Mesenchymal stem cell (in vitro differentiated cells and primary cell): ENCODE results near the gene ADAM12.

Experiments
- DNase-seq: peaks from one replicate; pipeline ENCODE4 v3.0.0-alpha.2; 2013
- H2AFZ ChIP-seq: one replicate; pipeline ENCODE4 v1.6.1; 2013; ENCODE audit warnings: low read depth, mild to moderate bottlenecking, control low read depth, inconsistent platforms, low read length, moderate library complexity
- H2AK5ac ChIP-seq: 2 replicates; pipeline ENCODE4 v1.6.1; 2013; ENCODE audit warnings: low read length, moderate library complexity, mild to moderate bottlenecking, inconsistent platforms; ENCODE audit not compliant: severe bottlenecking
- H2BK120ac ChIP-seq: one replicate; pipeline ENCODE4 v1.6.1; 2013; ENCODE audit warnings: low read depth, mild to moderate bottlenecking, inconsistent platforms, low read length, moderate library complexity
- H2BK12ac ChIP-seq, 2 experiments: one replicate each; pipeline ENCODE4 v1.6.1; 2013; ENCODE audit warnings: inconsistent platforms in 2 of 2, low read length in 2 of 2, mild to moderate bottlenecking in 2 of 2, moderate library complexity in 2 of 2, control low read depth in 1 of 2
- H2BK15ac ChIP-seq: one replicate; pipeline ENCODE4 v1.6.1; 2013; ENCODE audit warnings: mild to moderate bottlenecking, low read depth, inconsistent platforms; ENCODE audit not compliant: poor library complexity, severe bottlenecking
- H2BK5ac ChIP-seq: 2 replicates; pipeline ENCODE4 v1.6.1; 2013; ENCODE audit warnings: low read depth, mild to moderate bottlenecking, low read length, control low read depth, inconsistent platforms; ENCODE audit not compliant: poor library complexity, severe bottlenecking
- H3K14ac ChIP-seq, 2 experiments: one replicate each; pipeline ENCODE4 v1.6.1; 2013; ENCODE audit warnings: inconsistent platforms in 2 of 2, low read length in 2 of 2, control low read depth in 1 of 2, mild to moderate bottlenecking in 1 of 2, moderate library complexity in 1 of 2
- H3K18ac ChIP-seq, 2 experiments: one replicate each; pipeline ENCODE4 v1.6.1; 2013; ENCODE audit warnings: inconsistent platforms in 2 of 2, low read length in 2 of 2, control low read depth in 1 of 2, low read depth in 1 of 2, mild to moderate bottlenecking in 1 of 2
- H3K23ac ChIP-seq, 2 experiments: one replicate each; pipeline ENCODE4 v1.6.1; 2013; ENCODE audit warnings: inconsistent platforms in 2 of 2, low read length in 2 of 2, mild to moderate bottlenecking in 2 of 2, moderate library complexity in 2 of 2, control low read depth in 1 of 2
- H3K27ac ChIP-seq: 2 replicates; pipeline ENCODE4 v1.5.1; 2013; ENCODE audit warnings: mild to moderate bottlenecking, moderate library complexity, low read length, control low read depth, inconsistent platforms; ENCODE audit not compliant: poor library complexity, severe bottlenecking
- H3K27me3 ChIP-seq, 2 experiments: 2 replicates each; pipeline versions ENCODE4 v1.6.1 to v1.7.0; 2013; ENCODE audit warnings: low read length in 2 of 2, mild to moderate bottlenecking in 2 of 2, moderate library complexity in 2 of 2, control low read depth in 1 of 2, inconsistent platforms in 1 of 2; ENCODE audit not compliant: control insufficient read depth in 1 of 2, insufficient read depth in 1 of 2
- H3K36me3 ChIP-seq, 2 experiments: 2 replicates each; pipeline versions ENCODE4 v1.6.1 to v1.7.0; 2013; ENCODE audit warnings: low read length in 2 of 2, control low read depth in 1 of 2, inconsistent platforms in 1 of 2, low read depth in 1 of 2, mild to moderate bottlenecking in 1 of 2; ENCODE audit not compliant: insufficient read depth in 2 of 2, control insufficient read depth in 1 of 2
- H3K4ac ChIP-seq, 2 experiments: one replicate each; pipeline ENCODE4 v1.6.1; 2013; ENCODE audit warnings: inconsistent platforms in 2 of 2, low read length in 2 of 2, mild to moderate bottlenecking in 2 of 2, moderate library complexity in 2 of 2, control low read depth in 1 of 2, low read depth in 1 of 2
- H3K4me1 ChIP-seq: 2 replicates; pipeline ENCODE4 v1.6.1; 2013; ENCODE audit warnings: low read depth, low read length, control low read depth; ENCODE audit not compliant: control insufficient read depth, insufficient read depth
- H3K4me2 ChIP-seq: 2 replicates; pipeline ENCODE4 v1.6.1; 2013; ENCODE audit warnings: low read length, mild to moderate bottlenecking, inconsistent platforms; ENCODE audit not compliant: poor library complexity, severe bottlenecking
- H3K4me3 ChIP-seq, 2 experiments: 2 replicates each; pipeline versions ENCODE4 v1.5.1 to v1.7.0; 2013; ENCODE audit warnings: low read length in 2 of 2, mild to moderate bottlenecking in 2 of 2, control low read depth in 1 of 2, low read depth in 1 of 2; ENCODE audit not compliant: insufficient read depth in 1 of 2
- H3K79me1 ChIP-seq: replicated peaks from 2 replicates; pipeline ENCODE4 v1.6.1; 2013; ENCODE audit warnings: mild to moderate bottlenecking, control low read depth, low read length, inconsistent platforms; ENCODE audit not compliant: poor library complexity, severe bottlenecking
- H3K9ac ChIP-seq: 2 replicates; pipeline ENCODE4 v1.7.0; 2013; ENCODE audit warnings: mild to moderate bottlenecking, low read length, moderate library complexity
- H3K9me3 ChIP-seq: 2 replicates; pipeline ENCODE4 v1.7.0; 2013; ENCODE audit warnings: mild to moderate bottlenecking, low read length; ENCODE audit not compliant: control insufficient read depth
- H4K8ac ChIP-seq: one replicate; pipeline ENCODE4 v1.6.1; 2013; ENCODE audit warnings: inconsistent platforms, mild to moderate bottlenecking, low read length, moderate library complexity
- H4K91ac ChIP-seq: one replicate; pipeline ENCODE4 v1.6.1; 2013; ENCODE audit warnings: mild to moderate bottlenecking, low read length, inconsistent platforms
- WGBS: methylation state at CpG from one replicate; pipeline ENCODE4 v1.1.7; 2013; ENCODE audit warnings: mixed read lengths; 5-methylcytosine and 5-hydroxymethylcytosine counted together

The ADAM12 gene

GRCh38 chr10:126369125-126369710 is 19.1 kb downstream of the ADAM12 start:
- Histone ChIP-seq H3K79me1 (peaks cover 27% of the 10 kb centered on the region), H3K27me3 (no peaks in the 10 kb centered on the region), H4K91ac (no peak overlapping the region), H3K27ac (no peak overlapping the region), H2BK5ac (no peak overlapping the region), H2BK12ac (no peak overlapping the region), H3K4me2 (no peak overlapping the region), H2BK120ac (no peak overlapping the region), H3K36me3 (peaks cover 0 to 31% of the 10 kb centered on the region in 2 experiments), H2BK15ac (no peak overlapping the region), H3K23ac (no peak overlapping the region), H2AFZ (no peak overlapping the region), H3K9ac (no peak overlapping the region), H4K8ac (peak overlapping the region; percentile 17), H3K18ac (peak overlapping the region in 1 of 2 experiments; percentile 41), H3K9me3 (no peaks in the 10 kb centered on the region), H2AK5ac (peak overlapping the region; percentile 26), H3K4me3 (no peak overlapping the region), H3K4ac (no peak overlapping the region), H3K14ac (no peak overlapping the region), H3K4me1 (peaks cover 2% of the 10 kb centered on the region)
- WGBS, result 60% methylated on average over 3 of the region's 4 CpGs
- no peak for DNase-seq

- H3K14ac ChIP-seq, result no peak overlapping the region
These were observed 31.1 kb downstream of the ADAM12 start for GRCh38 chr10:126357169-126357568.

GRCh38 chr10:126353666-126354065 is 34.6 kb downstream of the ADAM12 start:
- Histone ChIP-seq H3K79me1 (peaks cover 40% of the 10 kb centered on the region), H2BK120ac (no peak overlapping the region), H3K4ac (no peak overlapping the region), H3K23ac (no peak overlapping the region), H4K91ac (no peak overlapping the region), H4K8ac (no peak overlapping the region), H2BK5ac (no peak overlapping the region), H3K4me3 (no peak overlapping the region), H3K9ac (no peak overlapping the region), H3K18ac (no peak overlapping the region), H3K36me3 (peaks cover 5 to 65% of the 10 kb centered on the region in 2 experiments), H2AK5ac (no peak overlapping the region), H3K4me1 (peaks cover 18% of the 10 kb centered on the region), H3K4me2 (no peak overlapping the region), H3K27ac (no peak overlapping the region), H2BK15ac (no peak overlapping the region), H3K9me3 (peaks cover 31% of the 10 kb centered on the region), H2AFZ (no peak overlapping the region), H3K14ac (no peak overlapping the region), H3K27me3 (no peaks in the 10 kb centered on the region), H2BK12ac (no peak overlapping the region)
- DNase-seq, result no peak
- 55% methylated on average over 1 of the region's 1 CpG for WGBS

More at GRCh38 chr10:126357169-126357568, 31.1 kb downstream of the ADAM12 start:
- Histone ChIP-seq H3K4me1 (no peaks in the 10 kb centered on the region), H2BK5ac (no peak overlapping the region), H3K4ac (no peak overlapping the region), H4K91ac (no peak overlapping the region), H2BK120ac (no peak overlapping the region), H3K23ac (no peak overlapping the region), H3K9ac (no peak overlapping the region), H3K9me3 (peaks cover 40% of the 10 kb centered on the region), H3K27me3 (no peaks in the 10 kb centered on the region), H3K18ac (no peak overlapping the region), H2BK15ac (no peak overlapping the region), H3K36me3 (peaks cover 10 to 62% of the 10 kb centered on the region in 2 experiments), H3K27ac (no peak overlapping the region), H2AFZ (no peak overlapping the region), H3K4me2 (no peak overlapping the region), H4K8ac (no peak overlapping the region), H3K79me1 (peaks cover 36% of the 10 kb centered on the region), H2AK5ac (no peak overlapping the region), H2BK12ac (no peak overlapping the region), H3K4me3 (no peak overlapping the region)
- DNase-seq, result no peak

DNA sequence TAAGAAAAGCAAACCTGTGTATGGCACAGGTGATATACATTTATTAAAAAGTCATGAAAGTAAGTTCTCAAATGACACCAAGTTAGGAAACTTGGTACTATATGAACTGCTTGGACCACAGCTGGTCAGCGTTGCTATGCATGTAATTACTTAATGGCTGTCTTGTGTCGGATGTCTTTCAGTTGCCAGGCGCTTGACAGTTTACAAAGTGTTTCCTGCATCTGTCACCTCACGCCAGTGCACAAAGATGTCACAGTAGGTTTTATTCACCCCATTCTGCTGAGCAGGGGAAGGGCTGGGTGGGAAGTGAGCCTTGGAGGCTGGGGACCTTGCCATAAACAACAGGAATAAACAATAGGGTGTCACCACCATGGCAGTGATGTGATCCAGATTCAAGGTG is 35.8 kb downstream of the ADAM12 start:
- Histone ChIP-seq H3K4ac (no peak overlapping the region), H2AK5ac (no peak overlapping the region), H2BK120ac (no peak overlapping the region), H3K9ac (no peak overlapping the region), H3K4me1 (peaks cover 18% of the 10 kb centered on the region), H3K4me2 (no peak overlapping the region), H4K91ac (no peak overlapping the region), H3K23ac (no peak overlapping the region), H3K27me3 (no peaks in the 10 kb centered on the region), H2BK5ac (no peak overlapping the region), H2AFZ (no peak overlapping the region), H3K4me3 (no peak overlapping the region), H3K36me3 (peaks cover 5 to 65% of the 10 kb centered on the region in 2 experiments), H3K14ac (no peak overlapping the region), H3K9me3 (peaks cover 20% of the 10 kb centered on the region), H4K8ac (no peak overlapping the region), H2BK12ac (peak overlapping the region in 1 of 2 experiments; percentile 29), H3K79me1 (peaks cover 45% of the 10 kb centered on the region), H3K27ac (no peak overlapping the region), H2BK15ac (no peak overlapping the region), H3K18ac (no peak overlapping the region)
- no peak for DNase-seq
- 50% methylated on average over 4 of the region's 4 CpGs for WGBS
